ENCODE measurements around the gene RAP1A.

GRCh38 chr1:111618961-111619634, 491 bp upstream of the RAP1A start:
- TF ChIP-seq CTCF (IDR thresholded peaks at IDR 0.05) (no peak), POLR2A (IDR thresholded peaks at IDR 0.05) (no peak)
